Measurements from ENCODE around the gene ZBTB7A.

The ZBTB7A gene

GRCh38 chr19:4036576-4037300, 30.0 kb downstream of the ZBTB7A start:
- no peak for DNase-seq (ENCODE audit: low spot score)
- in situ Hi-C loops (cut with MboI; ENCODE audit: low sequenced_read_pairs, unreplicated experiment) = no loop called here

GRCh38 chr19:4035582-4035981, 31.1 kb downstream of the ZBTB7A start:
- in situ Hi-C loops (cut with MboI; ENCODE audit: low sequenced_read_pairs, unreplicated experiment) = no loop called here
- DNase-seq (ENCODE audit: low spot score) = no peak
- no peak for TF ChIP-seq CTCF (IDR thresholded peaks at IDR 0.05; ENCODE audit: borderline replicate concordance, control extremely low read depth, extremely low read depth, insufficient read depth, missing control alignments)

More at GRCh38 chr19:4036576-4037300, 30.0 kb downstream of the ZBTB7A start:
- no peak for TF ChIP-seq CTCF (IDR thresholded peaks at IDR 0.05; ENCODE audit: borderline replicate concordance, control extremely low read depth, extremely low read depth, insufficient read depth, missing control alignments)

- DNase-seq (ENCODE audit: low spot score) = no peak
- in situ Hi-C loops (cut with MboI; ENCODE audit: low sequenced_read_pairs, unreplicated experiment) = no loop called here
- no peak for TF ChIP-seq CTCF (IDR thresholded peaks at IDR 0.05; ENCODE audit: borderline replicate concordance, control extremely low read depth, extremely low read depth, insufficient read depth, missing control alignments)
Measured at GRCh38 chr19:4035018-4035566, 31.6 kb downstream of the ZBTB7A start.

- TF ChIP-seq CTCF (IDR thresholded peaks at IDR 0.05; ENCODE audit: borderline replicate concordance, control extremely low read depth, extremely low read depth, insufficient read depth, missing control alignments) = no peak
- no peak for DNase-seq (ENCODE audit: low spot score)
- in situ Hi-C loops (cut with MboI; ENCODE audit: low sequenced_read_pairs, unreplicated experiment) = no loop called here
Measured at GRCh38 chr19:4034048-4035017, 32.4 kb downstream of the ZBTB7A start.

GRCh38 chr19:4033028-4033956, 33.4 kb downstream of the ZBTB7A start:
- no peak for DNase-seq (ENCODE audit: low spot score)
- in situ Hi-C loops (cut with MboI; ENCODE audit: low sequenced_read_pairs, unreplicated experiment) = no loop called here
- no peak for TF ChIP-seq CTCF (IDR thresholded peaks at IDR 0.05; ENCODE audit: borderline replicate concordance, control extremely low read depth, extremely low read depth, insufficient read depth, missing control alignments)

All from GM13976 (cell line).